ENCODE results near the gene STIM1.

The STIM1 gene

DNA sequence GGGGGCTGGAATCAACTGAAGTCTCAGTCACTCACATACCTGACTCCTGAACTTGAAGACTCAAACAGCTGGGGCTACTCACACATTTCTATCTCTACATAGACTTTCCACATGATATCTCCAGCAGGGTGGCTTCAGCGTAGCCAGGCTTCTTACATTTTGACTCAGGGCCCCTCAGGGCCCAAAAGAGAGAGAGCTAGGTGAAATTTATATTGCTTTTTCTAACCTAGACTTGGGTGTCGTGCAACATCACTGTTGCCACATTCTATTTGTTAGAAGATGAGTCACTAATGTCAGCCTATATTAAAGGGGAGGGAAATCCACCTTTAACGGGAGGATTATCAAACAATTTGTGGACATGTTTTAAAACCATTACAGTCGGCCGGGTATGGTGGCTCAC, 167.2 kb downstream of the STIM1 start:
- peaks cover 0 to 20% (median 15%) of the 10 kb centered on the region in 5 donors for H3K4me1 ChIP-seq (ENCODE audit: control insufficient read depth in 5 of 5, insufficient read depth in 5 of 5, low read length in 5 of 5)
- H3K9me3 ChIP-seq (ENCODE audit: control insufficient read depth in 5 of 5, low read length in 5 of 5), result no peaks in the 10 kb centered on the region
- no peaks in the 10 kb centered on the region for H3K27me3 ChIP-seq (ENCODE audit: control insufficient read depth in 5 of 5, insufficient read depth in 4 of 5, low read length in 5 of 5)
- H3K4me3 ChIP-seq (ENCODE audit: low read depth in 1 of 5, low read length in 5 of 5), result no peak overlapping the region
- H3K27ac ChIP-seq (ENCODE audit: low read depth, low read length), result no peak overlapping the region
- H3K9ac ChIP-seq (ENCODE audit: low read length in 5 of 5), result no peak overlapping the region
- peaks cover 0 to 3% (median 0%) of the 10 kb centered on the region in 5 donors for H3K36me3 ChIP-seq (ENCODE audit: control insufficient read depth in 5 of 5, insufficient read depth in 5 of 5, low read length in 5 of 5)

DNA sequence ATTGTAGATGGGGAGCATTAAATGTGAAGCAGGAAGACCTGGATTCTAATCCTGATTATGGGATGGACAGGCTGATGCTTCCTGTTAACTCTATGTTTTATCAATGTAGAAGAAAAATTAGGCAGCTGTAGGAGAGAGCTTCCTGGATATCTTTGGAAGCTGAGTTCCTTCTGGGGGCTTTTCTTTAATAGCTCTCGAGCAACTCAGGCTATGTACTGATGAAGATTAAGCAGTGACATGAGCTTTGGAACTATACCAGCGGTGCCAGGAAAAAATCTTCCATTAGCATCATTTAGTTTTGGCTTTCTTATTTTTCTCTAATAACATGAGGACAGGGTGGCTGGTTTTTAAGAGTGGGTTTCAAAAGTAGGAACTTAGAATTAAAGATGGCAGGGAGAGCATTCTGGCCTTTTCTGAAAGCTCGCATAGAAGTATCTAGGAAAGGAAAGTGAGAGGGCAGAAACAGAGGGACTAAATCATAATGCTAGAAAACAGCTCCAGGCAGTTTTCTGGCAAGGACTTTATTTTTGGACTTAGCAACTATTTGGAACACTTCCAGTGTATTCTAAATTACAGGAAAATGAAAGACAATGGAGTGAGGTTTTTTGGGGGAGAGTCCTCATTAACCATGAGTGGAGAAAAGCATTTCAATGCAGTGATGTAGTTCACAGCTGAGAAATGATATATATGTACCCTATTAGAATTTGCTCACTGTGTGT, 169.9 kb downstream of the STIM1 start:
- Histone ChIP-seq H3K4me3 (ENCODE audit: low read depth in 1 of 5, low read length in 5 of 5) (peak overlapping the region in 1 of 5 donors; percentile 9), H3K4me1 (ENCODE audit: control insufficient read depth in 5 of 5, insufficient read depth in 5 of 5, low read length in 5 of 5) (peaks cover 1 to 20% (median 15%) of the 10 kb centered on the region in 5 donors), H3K27ac (ENCODE audit: low read depth, low read length) (peak overlapping the region; percentile 42), H3K27me3 (ENCODE audit: control insufficient read depth in 5 of 5, insufficient read depth in 4 of 5, low read length in 5 of 5) (no peaks in the 10 kb centered on the region), H3K36me3 (ENCODE audit: control insufficient read depth in 5 of 5, insufficient read depth in 5 of 5, low read length in 5 of 5) (peaks cover 0 to 3% (median 0%) of the 10 kb centered on the region in 5 donors), H3K9ac (ENCODE audit: low read length in 5 of 5) (no peak overlapping the region), H3K9me3 (ENCODE audit: control insufficient read depth in 5 of 5, low read length in 5 of 5) (no peaks in the 10 kb centered on the region)

DNA sequence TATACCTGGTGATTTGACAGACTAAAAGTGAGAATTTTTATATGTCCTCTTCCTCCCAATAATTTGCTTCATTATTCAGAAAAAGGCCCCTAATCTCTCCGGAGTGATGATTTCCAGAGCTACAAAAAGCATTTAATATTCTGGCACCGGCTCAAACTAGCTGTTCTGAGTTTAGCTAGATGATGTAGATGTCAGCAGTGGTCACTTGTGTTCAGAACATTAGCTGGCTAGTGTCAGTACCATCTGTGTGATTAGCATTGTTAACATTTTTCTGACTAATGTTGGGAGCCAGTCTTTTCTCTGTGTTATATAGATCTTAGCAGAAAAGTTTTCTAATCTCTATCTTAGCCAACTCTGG, 170.5 kb downstream of the STIM1 start:
- H3K27ac ChIP-seq (ENCODE audit: low read depth, low read length), result peak overlapping the region; percentile 42
- peaks cover 1 to 20% (median 15%) of the 10 kb centered on the region in 5 donors for H3K4me1 ChIP-seq (ENCODE audit: control insufficient read depth in 5 of 5, insufficient read depth in 5 of 5, low read length in 5 of 5)
- peaks cover 0 to 3% (median 0%) of the 10 kb centered on the region in 5 donors for H3K36me3 ChIP-seq (ENCODE audit: control insufficient read depth in 5 of 5, insufficient read depth in 5 of 5, low read length in 5 of 5)
- H3K4me3 ChIP-seq (ENCODE audit: low read depth in 1 of 5, low read length in 5 of 5), result no peak overlapping the region
- no peaks in the 10 kb centered on the region for H3K9me3 ChIP-seq (ENCODE audit: control insufficient read depth in 5 of 5, low read length in 5 of 5)
- no peak overlapping the region for H3K9ac ChIP-seq (ENCODE audit: low read length in 5 of 5)
- H3K27me3 ChIP-seq (ENCODE audit: control insufficient read depth in 5 of 5, insufficient read depth in 4 of 5, low read length in 5 of 5), result no peaks in the 10 kb centered on the region

GRCh38 chr11:4026389-4026788, 170.9 kb downstream of the STIM1 start:
- H3K27ac ChIP-seq (ENCODE audit: low read depth, low read length), result peak overlapping the region; percentile 42

GRCh38 chr11:4027746-4028145, 172.3 kb downstream of the STIM1 start:
- H3K27ac ChIP-seq (ENCODE audit: low read depth, low read length), result peak overlapping the region; percentile 20
- H3K9me3 ChIP-seq (ENCODE audit: control insufficient read depth in 5 of 5, low read length in 5 of 5), result no peaks in the 10 kb centered on the region
- H3K36me3 ChIP-seq (ENCODE audit: control insufficient read depth in 5 of 5, insufficient read depth in 5 of 5, low read length in 5 of 5), result peaks cover 0 to 3% (median 0%) of the 10 kb centered on the region in 5 donors
- no peaks in the 10 kb centered on the region for H3K27me3 ChIP-seq (ENCODE audit: control insufficient read depth in 5 of 5, insufficient read depth in 4 of 5, low read length in 5 of 5)
- H3K9ac ChIP-seq (ENCODE audit: low read length in 5 of 5), result no peak overlapping the region
- H3K4me1 ChIP-seq (ENCODE audit: control insufficient read depth in 5 of 5, insufficient read depth in 5 of 5, low read length in 5 of 5), result peaks cover 1 to 20% (median 15%) of the 10 kb centered on the region in 5 donors
- no peak overlapping the region for H3K4me3 ChIP-seq (ENCODE audit: low read depth in 1 of 5, low read length in 5 of 5)

More at GRCh38 chr11:4026389-4026788, 170.9 kb downstream of the STIM1 start:
- peaks cover 0 to 3% (median 0%) of the 10 kb centered on the region in 5 donors for H3K36me3 ChIP-seq (ENCODE audit: control insufficient read depth in 5 of 5, insufficient read depth in 5 of 5, low read length in 5 of 5)
- H3K9me3 ChIP-seq (ENCODE audit: control insufficient read depth in 5 of 5, low read length in 5 of 5), result no peaks in the 10 kb centered on the region
- H3K4me3 ChIP-seq (ENCODE audit: low read depth in 1 of 5, low read length in 5 of 5), result no peak overlapping the region
- H3K9ac ChIP-seq (ENCODE audit: low read length in 5 of 5), result no peak overlapping the region
- no peaks in the 10 kb centered on the region for H3K27me3 ChIP-seq (ENCODE audit: control insufficient read depth in 5 of 5, insufficient read depth in 4 of 5, low read length in 5 of 5)
- H3K4me1 ChIP-seq (ENCODE audit: control insufficient read depth in 5 of 5, insufficient read depth in 5 of 5, low read length in 5 of 5), result peaks cover 1 to 20% (median 15%) of the 10 kb centered on the region in 5 donors

- no peak overlapping the region for H3K27ac ChIP-seq (ENCODE audit: low read depth, low read length)
- H3K4me3 ChIP-seq (ENCODE audit: low read depth in 1 of 5, low read length in 5 of 5), result no peak overlapping the region
- peaks cover 0 to 4% (median 0%) of the 10 kb centered on the region in 5 donors for H3K9me3 ChIP-seq (ENCODE audit: control insufficient read depth in 5 of 5, low read length in 5 of 5)
- no peak overlapping the region for H3K9ac ChIP-seq (ENCODE audit: low read length in 5 of 5)
- H3K36me3 ChIP-seq (ENCODE audit: control insufficient read depth in 5 of 5, insufficient read depth in 5 of 5, low read length in 5 of 5), result no peaks in the 10 kb centered on the region
- no peaks in the 10 kb centered on the region for H3K27me3 ChIP-seq (ENCODE audit: control insufficient read depth in 5 of 5, insufficient read depth in 4 of 5, low read length in 5 of 5)
- peaks cover 1 to 13% (median 11%) of the 10 kb centered on the region in 5 donors for H3K4me1 ChIP-seq (ENCODE audit: control insufficient read depth in 5 of 5, insufficient read depth in 5 of 5, low read length in 5 of 5)
Observed at GRCh38 chr11:4030197-4030596, 174.7 kb downstream of the STIM1 start.

DNA sequence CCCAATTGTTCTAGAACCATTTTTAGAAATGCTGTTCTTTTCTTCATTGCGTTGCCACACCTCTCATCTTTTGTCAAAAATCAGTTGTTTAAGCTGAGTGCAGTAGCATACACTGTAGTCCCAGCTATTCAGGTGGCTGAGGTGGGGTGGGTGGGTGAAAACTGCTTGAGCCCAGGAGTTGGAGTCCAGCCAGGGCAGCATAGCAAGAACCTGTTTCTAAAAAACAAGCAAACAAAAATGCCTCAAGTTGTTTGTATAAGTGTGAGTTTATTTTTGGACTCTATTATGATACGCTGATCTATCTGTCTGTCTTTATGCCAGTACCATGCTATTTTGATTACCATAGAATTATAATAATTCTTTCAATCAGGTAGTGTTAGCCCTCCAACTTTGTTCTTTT, 176.6 kb downstream of the STIM1 start:
- Histone ChIP-seq H3K9ac (ENCODE audit: low read length in 5 of 5) (no peak overlapping the region), H3K36me3 (ENCODE audit: control insufficient read depth in 5 of 5, insufficient read depth in 5 of 5, low read length in 5 of 5) (no peaks in the 10 kb centered on the region), H3K27ac (ENCODE audit: low read depth, low read length) (no peak overlapping the region), H3K4me3 (ENCODE audit: low read depth in 1 of 5, low read length in 5 of 5) (no peak overlapping the region), H3K9me3 (ENCODE audit: control insufficient read depth in 5 of 5, low read length in 5 of 5) (peaks cover 0 to 8% (median 0%) of the 10 kb centered on the region in 5 donors), H3K27me3 (ENCODE audit: control insufficient read depth in 5 of 5, insufficient read depth in 4 of 5, low read length in 5 of 5) (no peaks in the 10 kb centered on the region), H3K4me1 (ENCODE audit: control insufficient read depth in 5 of 5, insufficient read depth in 5 of 5, low read length in 5 of 5) (peaks cover 0 to 3% (median 0%) of the 10 kb centered on the region in 5 donors)

DNA sequence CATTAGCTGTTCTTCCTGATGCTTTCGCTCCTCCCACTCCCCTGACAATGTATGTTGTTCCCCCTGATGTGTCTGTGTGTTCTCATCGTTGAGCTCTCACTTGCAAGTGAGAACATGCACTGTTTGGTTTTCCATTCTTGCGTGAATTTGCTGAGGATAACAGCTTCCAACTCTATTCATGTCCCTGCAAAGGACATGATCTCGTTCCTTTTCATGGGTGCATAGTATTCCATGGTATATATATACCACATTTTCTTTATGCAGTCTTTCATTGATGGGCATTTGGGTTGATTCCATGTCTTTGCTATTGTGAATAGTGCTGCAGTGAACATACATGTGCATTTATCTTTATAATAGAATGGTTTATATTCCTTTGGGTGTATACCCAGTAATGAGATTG, 180.5 kb downstream of the STIM1 start:
- H3K27ac ChIP-seq (ENCODE audit: low read depth, low read length), result no peak overlapping the region
- no peaks in the 10 kb centered on the region for H3K36me3 ChIP-seq (ENCODE audit: control insufficient read depth in 5 of 5, insufficient read depth in 5 of 5, low read length in 5 of 5)
- H3K9ac ChIP-seq (ENCODE audit: low read length in 5 of 5), result no peak overlapping the region
- no peak overlapping the region for H3K4me3 ChIP-seq (ENCODE audit: low read depth in 1 of 5, low read length in 5 of 5)
- no peaks in the 10 kb centered on the region for H3K4me1 ChIP-seq (ENCODE audit: control insufficient read depth in 5 of 5, insufficient read depth in 5 of 5, low read length in 5 of 5)
- no peaks in the 10 kb centered on the region for H3K27me3 ChIP-seq (ENCODE audit: control insufficient read depth in 5 of 5, insufficient read depth in 4 of 5, low read length in 5 of 5)
- H3K9me3 ChIP-seq (ENCODE audit: control insufficient read depth in 5 of 5, low read length in 5 of 5), result peaks cover 0 to 8% (median 0%) of the 10 kb centered on the region in 5 donors

DNA sequence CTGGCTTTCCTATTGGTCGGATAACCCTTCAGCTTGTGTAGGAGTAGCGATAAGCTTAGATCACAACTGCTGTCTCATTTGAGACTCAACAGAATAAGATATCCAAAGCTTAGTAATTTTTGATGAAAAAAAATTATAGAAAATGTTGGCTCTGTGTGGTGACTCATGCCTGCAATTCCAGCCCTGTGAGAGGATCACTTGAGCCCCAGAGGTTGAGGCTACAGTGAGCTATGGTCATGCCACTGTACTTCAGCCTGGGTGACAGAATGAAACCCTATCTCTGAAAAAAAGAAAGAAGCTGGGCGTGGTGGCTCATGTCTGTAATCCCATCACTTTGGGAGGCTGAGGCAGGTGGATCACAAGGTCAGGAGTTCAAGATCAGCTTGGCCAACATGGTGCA, 183.5 kb downstream of the STIM1 start:
- Histone ChIP-seq H3K9me3 (ENCODE audit: control insufficient read depth in 5 of 5, low read length in 5 of 5) (peaks cover 0 to 4% (median 0%) of the 10 kb centered on the region in 5 donors), H3K4me3 (ENCODE audit: low read depth in 1 of 5, low read length in 5 of 5) (no peak overlapping the region), H3K36me3 (ENCODE audit: control insufficient read depth in 5 of 5, insufficient read depth in 5 of 5, low read length in 5 of 5) (no peaks in the 10 kb centered on the region), H3K27me3 (ENCODE audit: control insufficient read depth in 5 of 5, insufficient read depth in 4 of 5, low read length in 5 of 5) (no peaks in the 10 kb centered on the region), H3K4me1 (ENCODE audit: control insufficient read depth in 5 of 5, insufficient read depth in 5 of 5, low read length in 5 of 5) (peaks cover 0 to 3% (median 0%) of the 10 kb centered on the region in 5 donors), H3K27ac (ENCODE audit: low read depth, low read length) (no peak overlapping the region), H3K9ac (ENCODE audit: low read length in 5 of 5) (no peak overlapping the region)

DNA sequence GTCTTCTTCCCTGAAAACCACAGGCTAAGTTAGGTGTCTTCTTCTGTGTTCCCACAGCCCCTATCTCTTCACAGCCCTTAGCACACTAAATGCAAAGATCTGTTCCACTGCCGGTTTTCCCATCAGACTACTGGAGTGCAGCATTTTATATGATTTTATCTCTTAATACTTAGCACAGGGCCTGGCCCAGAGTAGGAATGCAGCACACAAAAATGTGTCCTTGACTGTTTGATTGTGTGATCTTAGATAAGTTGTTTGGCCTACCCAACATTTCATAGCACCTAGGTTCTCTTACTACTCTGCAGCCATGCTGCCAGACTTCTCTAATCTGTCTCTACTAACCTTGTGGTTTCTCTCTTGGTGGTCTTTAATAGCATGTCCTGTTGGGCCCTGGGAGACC, 185.0 kb downstream of the STIM1 start:
- peaks cover 0 to 4% (median 0%) of the 10 kb centered on the region in 5 donors for H3K9me3 ChIP-seq (ENCODE audit: control insufficient read depth in 5 of 5, low read length in 5 of 5)
- H3K36me3 ChIP-seq (ENCODE audit: control insufficient read depth in 5 of 5, insufficient read depth in 5 of 5, low read length in 5 of 5), result no peaks in the 10 kb centered on the region
- H3K9ac ChIP-seq (ENCODE audit: low read length in 5 of 5), result no peak overlapping the region
- no peak overlapping the region for H3K27ac ChIP-seq (ENCODE audit: low read depth, low read length)
- H3K4me3 ChIP-seq (ENCODE audit: low read depth in 1 of 5, low read length in 5 of 5), result no peak overlapping the region
- H3K27me3 ChIP-seq (ENCODE audit: control insufficient read depth in 5 of 5, insufficient read depth in 4 of 5, low read length in 5 of 5), result no peaks in the 10 kb centered on the region
- peaks cover 6 to 17% (median 13%) of the 10 kb centered on the region in 5 donors for H3K4me1 ChIP-seq (ENCODE audit: control insufficient read depth in 5 of 5, insufficient read depth in 5 of 5, low read length in 5 of 5)
